Spinal cord (tissue), 10 donors: ENCODE data around the gene SLC16A5. TPM values are rescaled to one million over a fixed set of nuclear protein-coding genes. Genes with fewer than 3 reads are reported as not detected.

Experiments used
- DNase-seq, 6 donors: peaks; one replicate each; pipeline versions ENCODE4 v3.0.0 to v3.0.0-alpha.2; 2013 to 2015; ENCODE audit warnings: low spot score in 6 of 6, low read depth in 4 of 6
- H3K27ac ChIP-seq: one replicate; pipeline ENCODE4 v1.5.1; 2013; ENCODE audit warnings: low read depth, low read length, control low read depth
- H3K27me3 ChIP-seq: one replicate; pipeline ENCODE4 v1.6.1; 2013; ENCODE audit warnings: low read length; ENCODE audit not compliant: control insufficient read depth, insufficient read depth
- H3K36me3 ChIP-seq: one replicate; pipeline ENCODE4 v1.6.1; 2013; ENCODE audit warnings: low read length; ENCODE audit not compliant: control insufficient read depth, insufficient read depth
- H3K4me1 ChIP-seq: one replicate; pipeline ENCODE4 v1.6.1; 2013; ENCODE audit warnings: low read length; ENCODE audit not compliant: control insufficient read depth, insufficient read depth
- H3K4me3 ChIP-seq: one replicate; pipeline ENCODE4 v1.5.1; 2013; ENCODE audit warnings: low read depth, low read length, control low read depth
- H3K9me3 ChIP-seq: one replicate; pipeline ENCODE4 v1.6.1; 2013; ENCODE audit warnings: low read length; ENCODE audit not compliant: control insufficient read depth, insufficient read depth
- WGBS: methylation state at CpG from one replicate; pipeline ENCODE4 v1.1.5; 2013; ENCODE audit warnings: missing lambda C conversion rate; ENCODE audit not compliant: insufficient coverage; 5-methylcytosine and 5-hydroxymethylcytosine counted together
- polyA plus RNA-seq, 2 donors: library from polyadenylated mRNA; unstranded; fragments of 120-200 nt; gene quantifications; one replicate each; pipeline ENCODE4 v1.2.1, GENCODE V29; 2013; ENCODE audit not compliant: insufficient read length in 2 of 2
- total RNA-seq, 2 donors: library from RNA; depleted of rRNA in 1 of 2; stranded (reverse); fragments of 120-200 nt in 1 of 2; fragments of >200 nt in 1 of 2; gene quantifications; one replicate each; pipeline versions ENCODE4 v1.2.3 to v1.2.4, GENCODE V29; 2013 to 2014
- donor health status: healthy.

SLC16A5 gene
- total and polyA plus RNA-seq, 4 donors, result 2.4 to 8.7 (median 5.7) TPM

- Histone ChIP-seq H3K36me3 (no peaks in the 10 kb centered on the region), H3K4me1 (peaks cover 29% of the 10 kb centered on the region), H3K27ac (no peak overlapping the region), H3K27me3 (peaks cover 4% of the 10 kb centered on the region), H3K9me3 (no peaks in the 10 kb centered on the region), H3K4me3 (no peak overlapping the region)
- WGBS, result 45% methylated on average over 4 of the region's 6 CpGs
- DNase-seq, result no peak
These were observed 5.1 kb upstream of the SLC16A5 start for GRCh38 chr17:75082683-75083082.

- DNase-seq, result peak in 1 of 6 donors; percentile 69
- no peak overlapping the region for H3K4me3 ChIP-seq
- H3K9me3 ChIP-seq, result no peaks in the 10 kb centered on the region
- peaks cover 10% of the 10 kb centered on the region for H3K27me3 ChIP-seq
- H3K36me3 ChIP-seq, result no peaks in the 10 kb centered on the region
- no peak overlapping the region for H3K27ac ChIP-seq
- WGBS, result 58% methylated on average over 12 of the region's 14 CpGs
- peaks cover 30% of the 10 kb centered on the region for H3K4me1 ChIP-seq
These were observed 3.6 kb upstream of the SLC16A5 start for GRCh38 chr17:75084039-75084660.

- Histone ChIP-seq H3K4me1 (peaks cover 32% of the 10 kb centered on the region), H3K36me3 (no peaks in the 10 kb centered on the region), H3K27me3 (peaks cover 10% of the 10 kb centered on the region), H3K27ac (no peak overlapping the region), H3K9me3 (no peaks in the 10 kb centered on the region), H3K4me3 (no peak overlapping the region)
- WGBS, result 84% methylated on average over 13 of the region's 15 CpGs
- DNase-seq, result no peak
These were observed 1.1 kb upstream of the SLC16A5 start for GRCh38 chr17:75086496-75087181.

GRCh38 chr17:75087182-75087557 lies 584 bp upstream of the SLC16A5 start:
- WGBS, result 39% methylated on average over 3 of the region's 12 CpGs
- H3K4me3 ChIP-seq, result peak overlapping the region; percentile 22

GRCh38 chr17:75088465-75089417 lies 987 bp downstream of the SLC16A5 start:
- Histone ChIP-seq H3K36me3 (no peaks in the 10 kb centered on the region), H3K9me3 (no peaks in the 10 kb centered on the region), H3K27ac (peak overlapping the region; percentile 82), H3K4me1 (peaks cover 43% of the 10 kb centered on the region), H3K4me3 (peak overlapping the region; percentile 43), H3K27me3 (peaks cover 10% of the 10 kb centered on the region)
- no peak for DNase-seq
- WGBS, result 82% methylated on average over 9 of the region's 11 CpGs

More at GRCh38 chr17:75087182-75087557, 584 bp upstream of the SLC16A5 start:
- H3K9me3 ChIP-seq, result no peaks in the 10 kb centered on the region
- H3K27me3 ChIP-seq, result peaks cover 10% of the 10 kb centered on the region
- peaks cover 34% of the 10 kb centered on the region for H3K4me1 ChIP-seq
- peak overlapping the region; percentile 63 for H3K27ac ChIP-seq
- no peak for DNase-seq
- no peaks in the 10 kb centered on the region for H3K36me3 ChIP-seq

- no peak overlapping the region for H3K4me3 ChIP-seq
- peaks cover 42% of the 10 kb centered on the region for H3K4me1 ChIP-seq
- H3K27me3 ChIP-seq, result peaks cover 10% of the 10 kb centered on the region
- H3K36me3 ChIP-seq, result no peaks in the 10 kb centered on the region
- H3K9me3 ChIP-seq, result no peaks in the 10 kb centered on the region
- H3K27ac ChIP-seq, result peak overlapping the region; percentile 61
- no peak for DNase-seq
- WGBS, result 60% methylated on average over 19 of the region's 19 CpGs
These were observed 3.4 kb downstream of the SLC16A5 start for GRCh38 chr17:75090871-75091854.

GRCh38 chr17:75091855-75092327 lies 4.1 kb downstream of the SLC16A5 start:
- no peaks in the 10 kb centered on the region for H3K36me3 ChIP-seq
- peaks cover 9% of the 10 kb centered on the region for H3K27me3 ChIP-seq
- H3K4me3 ChIP-seq, result no peak overlapping the region
- H3K9me3 ChIP-seq, result no peaks in the 10 kb centered on the region
- H3K27ac ChIP-seq, result peak overlapping the region; percentile 33
- H3K4me1 ChIP-seq, result peaks cover 42% of the 10 kb centered on the region
- no peak for DNase-seq
- 91% methylated on average over 10 of the region's 10 CpGs for WGBS

- 87% methylated on average over 18 of the region's 18 CpGs for WGBS
- no peak for DNase-seq
- Histone ChIP-seq H3K9me3 (no peaks in the 10 kb centered on the region), H3K27ac (peak overlapping the region; percentile 81), H3K36me3 (no peaks in the 10 kb centered on the region), H3K4me1 (peaks cover 28% of the 10 kb centered on the region), H3K27me3 (no peaks in the 10 kb centered on the region), H3K4me3 (no peak overlapping the region)
These were observed 5.9 kb downstream of the SLC16A5 start for GRCh38 chr17:75093548-75094158.
